Epithelial cell of esophagus (primary cell): Measurements from ENCODE around the gene GPA33.

Experiments
- DNase-seq: peaks from one replicate; pipeline ENCODE4 v3.0.0; 2010; ENCODE audit warnings: low read depth
- H3K4me3 ChIP-seq: 2 replicates; pipeline ENCODE4 v1.5.1; 2011; ENCODE audit warnings: mild to moderate bottlenecking, low read length, control low read depth
- TF ChIP-seq, protein P1 (sequence below): IDR thresholded peaks from 2 replicates; pipeline ENCODE4 v1.5.1; 2011; ENCODE audit warnings: low read depth, mild to moderate bottlenecking, low read length, control low read depth, inconsistent platforms; ENCODE audit not compliant: insufficient read depth; ENCODE audit errors: missing control alignments

GPA33 gene

DNA sequence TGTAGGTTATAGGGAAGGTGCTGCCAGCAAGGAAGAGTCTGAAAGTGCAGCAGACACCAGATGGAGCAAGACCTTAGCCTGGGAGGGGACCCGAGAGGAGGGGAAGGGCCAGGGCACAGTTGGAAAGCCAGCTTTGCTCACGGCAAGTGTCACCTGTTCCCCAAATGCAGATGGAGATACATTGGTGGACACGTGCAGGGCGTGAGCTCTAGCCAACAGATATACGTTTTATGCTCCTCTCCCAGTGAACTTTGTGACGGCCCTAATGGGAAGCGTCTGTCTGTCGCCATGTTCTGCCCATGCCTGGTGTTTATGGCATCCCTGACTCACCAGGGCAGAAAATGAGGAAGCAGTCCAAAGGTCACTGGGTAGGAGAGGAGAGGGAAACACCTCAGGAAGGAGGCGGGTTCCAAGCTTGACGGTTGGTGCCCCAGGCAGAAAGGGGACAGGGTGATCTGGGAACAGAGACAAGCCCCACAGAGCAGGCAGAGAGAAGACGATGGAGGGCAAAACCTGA is 7.6 kb downstream of the GPA33 start:
- TF ChIP-seq, protein P1, sequence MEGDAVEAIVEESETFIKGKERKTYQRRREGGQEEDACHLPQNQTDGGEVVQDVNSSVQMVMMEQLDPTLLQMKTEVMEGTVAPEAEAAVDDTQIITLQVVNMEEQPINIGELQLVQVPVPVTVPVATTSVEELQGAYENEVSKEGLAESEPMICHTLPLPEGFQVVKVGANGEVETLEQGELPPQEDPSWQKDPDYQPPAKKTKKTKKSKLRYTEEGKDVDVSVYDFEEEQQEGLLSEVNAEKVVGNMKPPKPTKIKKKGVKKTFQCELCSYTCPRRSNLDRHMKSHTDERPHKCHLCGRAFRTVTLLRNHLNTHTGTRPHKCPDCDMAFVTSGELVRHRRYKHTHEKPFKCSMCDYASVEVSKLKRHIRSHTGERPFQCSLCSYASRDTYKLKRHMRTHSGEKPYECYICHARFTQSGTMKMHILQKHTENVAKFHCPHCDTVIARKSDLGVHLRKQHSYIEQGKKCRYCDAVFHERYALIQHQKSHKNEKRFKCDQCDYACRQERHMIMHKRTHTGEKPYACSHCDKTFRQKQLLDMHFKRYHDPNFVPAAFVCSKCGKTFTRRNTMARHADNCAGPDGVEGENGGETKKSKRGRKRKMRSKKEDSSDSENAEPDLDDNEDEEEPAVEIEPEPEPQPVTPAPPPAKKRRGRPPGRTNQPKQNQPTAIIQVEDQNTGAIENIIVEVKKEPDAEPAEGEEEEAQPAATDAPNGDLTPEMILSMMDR = no peak
- DNase-seq = peak; percentile 35
- H3K4me3 ChIP-seq = no peak overlapping the region

DNA sequence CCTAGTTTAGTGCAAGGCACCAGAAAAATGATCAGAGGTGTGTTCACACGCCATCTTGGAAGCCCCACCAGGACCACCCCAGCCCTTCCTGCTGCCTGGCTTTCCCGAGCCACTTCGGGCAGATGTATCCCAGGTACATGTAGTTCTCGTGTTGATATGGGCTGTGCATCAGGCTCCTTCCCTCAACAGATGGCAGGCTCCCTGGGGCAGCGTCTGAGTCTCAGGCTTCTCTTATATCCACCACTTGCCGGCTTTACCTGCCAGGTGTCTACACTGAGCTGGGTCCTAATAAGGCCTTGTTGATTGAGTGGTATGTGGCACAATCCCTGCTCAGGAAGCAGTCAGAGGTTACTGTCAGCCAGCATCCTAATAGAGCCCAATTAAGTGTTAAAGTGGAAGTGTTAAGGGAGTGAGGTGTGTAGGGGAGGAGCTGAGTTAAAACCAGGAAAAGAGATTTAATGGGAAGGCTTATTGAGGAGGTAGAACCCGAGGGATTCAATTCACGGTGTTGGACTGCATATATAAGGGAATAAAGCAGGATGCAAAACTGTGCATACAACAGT is 8.5 kb downstream of the GPA33 start:
- TF ChIP-seq, protein P1 = no peak
- H3K4me3 ChIP-seq = no peak overlapping the region
- no peak for DNase-seq

DNA sequence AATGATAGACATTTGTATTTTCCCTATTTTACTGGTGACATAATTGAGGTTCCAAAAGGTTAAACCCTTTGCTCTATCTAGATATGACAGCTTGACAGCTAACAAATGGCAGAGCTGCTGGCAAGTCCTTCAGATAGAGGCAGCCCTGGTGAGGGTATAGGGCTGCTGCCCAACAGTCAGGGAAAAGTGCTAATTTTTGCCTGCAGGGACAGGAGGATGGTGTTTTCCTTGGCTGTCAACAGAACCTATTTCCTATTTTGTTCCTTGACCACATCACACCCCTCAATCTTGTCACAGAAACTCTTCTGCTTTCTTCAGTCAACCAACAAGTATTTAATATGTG is 12.3 kb downstream of the GPA33 start:
- TF ChIP-seq, protein P1 = no peak
- DNase-seq = no peak

GRCh38 chr1:167077128-167077867 is 12.9 kb downstream of the GPA33 start:
- TF ChIP-seq, protein P1 = no peak
- H3K4me3 ChIP-seq = no peak overlapping the region
- no peak for DNase-seq

More for the DNA sequence above, 12.3 kb downstream of the GPA33 start:
- no peak overlapping the region for H3K4me3 ChIP-seq

GRCh38 chr1:167076136-167076710 is 14.0 kb downstream of the GPA33 start:
- H3K4me3 ChIP-seq = no peak overlapping the region
- TF ChIP-seq, protein P1 = no peak
- DNase-seq = no peak

- no peak for DNase-seq
- no peak overlapping the region for H3K4me3 ChIP-seq
- TF ChIP-seq, protein P1 = no peak
Measured at GRCh38 chr1:167071286-167071685, 18.9 kb downstream of the GPA33 start.

- DNase-seq = no peak
- TF ChIP-seq, protein P1 = no peak
- no peak overlapping the region for H3K4me3 ChIP-seq
Measured at GRCh38 chr1:167068761-167069160, 21.4 kb downstream of the GPA33 start.
